Choroid plexus epithelial cell (primary cell): ENCODE data around the gene ERBIN.

Experiments used
- DNase-seq: peaks from one replicate; pipeline ENCODE4 v3.0.0-alpha.2; 2010; ENCODE audit warnings: low read depth
- H3K4me3 ChIP-seq: 2 replicates; pipeline ENCODE4 v1.5.1; 2011; ENCODE audit warnings: low read depth, mild to moderate bottlenecking, control low read depth, low read length, moderate library complexity
- TF ChIP-seq, protein P1 (sequence below): conservative IDR thresholded peaks from 2 replicates; pipeline ENCODE4 v1.5.1; 2011; ENCODE audit warnings: low read depth, mild to moderate bottlenecking, control low read depth, inconsistent platforms, low read length, moderate library complexity

Gene ERBIN

DNA sequence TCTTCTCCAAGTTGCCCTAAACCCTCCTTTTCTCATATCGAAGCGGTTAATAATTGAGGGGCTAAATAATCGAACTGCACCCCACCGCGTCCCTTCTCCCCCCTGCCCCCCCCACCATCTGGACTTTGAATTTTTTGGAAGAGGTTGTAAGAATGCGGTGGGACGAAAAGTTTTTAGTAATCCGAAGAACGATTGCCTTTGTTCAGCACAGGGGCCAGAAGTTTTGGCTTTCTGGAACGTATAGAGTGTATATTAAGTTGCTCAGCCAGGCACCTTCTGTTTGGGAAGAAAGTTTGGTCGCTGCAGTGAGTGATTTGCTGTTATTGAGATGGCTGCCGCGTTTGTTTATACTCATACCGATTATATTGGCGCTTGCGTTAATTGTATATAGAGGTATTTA is 518 bp downstream of the ERBIN start:
- peak; percentile 33 for DNase-seq
- TF ChIP-seq, protein P1, sequence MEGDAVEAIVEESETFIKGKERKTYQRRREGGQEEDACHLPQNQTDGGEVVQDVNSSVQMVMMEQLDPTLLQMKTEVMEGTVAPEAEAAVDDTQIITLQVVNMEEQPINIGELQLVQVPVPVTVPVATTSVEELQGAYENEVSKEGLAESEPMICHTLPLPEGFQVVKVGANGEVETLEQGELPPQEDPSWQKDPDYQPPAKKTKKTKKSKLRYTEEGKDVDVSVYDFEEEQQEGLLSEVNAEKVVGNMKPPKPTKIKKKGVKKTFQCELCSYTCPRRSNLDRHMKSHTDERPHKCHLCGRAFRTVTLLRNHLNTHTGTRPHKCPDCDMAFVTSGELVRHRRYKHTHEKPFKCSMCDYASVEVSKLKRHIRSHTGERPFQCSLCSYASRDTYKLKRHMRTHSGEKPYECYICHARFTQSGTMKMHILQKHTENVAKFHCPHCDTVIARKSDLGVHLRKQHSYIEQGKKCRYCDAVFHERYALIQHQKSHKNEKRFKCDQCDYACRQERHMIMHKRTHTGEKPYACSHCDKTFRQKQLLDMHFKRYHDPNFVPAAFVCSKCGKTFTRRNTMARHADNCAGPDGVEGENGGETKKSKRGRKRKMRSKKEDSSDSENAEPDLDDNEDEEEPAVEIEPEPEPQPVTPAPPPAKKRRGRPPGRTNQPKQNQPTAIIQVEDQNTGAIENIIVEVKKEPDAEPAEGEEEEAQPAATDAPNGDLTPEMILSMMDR = no peak

DNA sequence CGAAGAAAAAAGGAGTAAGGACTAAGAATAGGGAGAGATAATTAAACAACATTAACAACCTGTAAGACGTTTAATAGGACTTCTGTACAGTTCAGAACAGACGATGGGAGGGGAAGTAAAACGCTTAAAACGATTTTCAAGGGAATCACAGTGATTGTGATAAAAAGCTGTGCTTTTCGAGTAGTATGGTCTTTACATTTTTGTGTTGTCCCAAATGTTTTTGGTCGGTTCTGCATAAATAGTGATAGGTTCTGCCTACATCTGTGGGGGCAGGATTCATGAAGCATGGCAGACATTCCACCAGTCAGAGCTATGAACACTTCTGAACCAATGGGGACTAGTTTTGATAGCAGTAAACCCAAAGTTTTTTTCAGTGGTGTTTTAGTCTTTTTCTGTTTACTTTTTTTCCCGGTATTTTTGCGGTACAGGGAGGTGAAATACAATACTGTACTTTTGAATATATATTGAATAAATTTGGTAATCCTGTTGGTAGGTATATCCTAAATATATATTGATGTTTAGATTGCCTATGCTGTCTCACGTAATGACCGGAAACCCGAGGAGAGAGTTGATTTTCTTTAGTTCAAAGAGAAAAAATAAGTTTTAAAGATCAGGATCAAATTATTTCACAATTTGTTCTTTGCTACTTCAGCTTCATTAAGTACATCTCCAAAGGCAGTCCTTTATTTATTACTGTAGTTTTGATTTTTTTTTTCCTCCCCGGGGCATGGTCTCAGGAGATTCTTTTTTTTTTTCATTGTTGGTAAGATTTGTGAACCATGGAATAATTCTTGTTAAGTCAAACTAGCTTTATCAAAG is 1.3 kb downstream of the ERBIN start:
- peak overlapping the region; percentile 86 for H3K4me3 ChIP-seq
- DNase-seq = peak; percentile 81
- TF ChIP-seq, protein P1 = no peak

More for the DNA sequence above, 518 bp downstream of the ERBIN start:
- H3K4me3 ChIP-seq = peak overlapping the region; percentile 86

DNA sequence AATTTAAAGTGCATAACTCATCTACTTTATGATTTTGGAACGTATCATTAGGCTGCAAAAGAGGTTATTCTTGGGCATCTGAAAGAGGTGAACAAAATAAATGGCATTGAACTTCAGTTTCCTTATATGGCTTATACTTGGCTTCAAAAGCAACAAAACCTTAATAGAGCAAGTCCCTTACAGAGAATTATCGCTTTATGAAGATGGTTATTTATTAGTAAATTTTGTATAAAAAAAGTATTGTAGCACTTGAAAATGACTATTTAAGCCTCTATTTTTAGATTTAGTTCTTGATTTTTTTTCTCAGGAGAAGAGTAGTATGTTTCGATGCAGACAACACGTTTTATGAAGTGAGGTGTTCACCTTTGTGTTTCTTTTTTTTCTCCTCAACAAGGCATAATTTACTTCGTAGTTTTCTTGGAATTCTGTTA is 2.0 kb downstream of the ERBIN start:
- no peak for DNase-seq
- TF ChIP-seq, protein P1 = no peak
- H3K4me3 ChIP-seq = peak overlapping the region; percentile 86

DNA sequence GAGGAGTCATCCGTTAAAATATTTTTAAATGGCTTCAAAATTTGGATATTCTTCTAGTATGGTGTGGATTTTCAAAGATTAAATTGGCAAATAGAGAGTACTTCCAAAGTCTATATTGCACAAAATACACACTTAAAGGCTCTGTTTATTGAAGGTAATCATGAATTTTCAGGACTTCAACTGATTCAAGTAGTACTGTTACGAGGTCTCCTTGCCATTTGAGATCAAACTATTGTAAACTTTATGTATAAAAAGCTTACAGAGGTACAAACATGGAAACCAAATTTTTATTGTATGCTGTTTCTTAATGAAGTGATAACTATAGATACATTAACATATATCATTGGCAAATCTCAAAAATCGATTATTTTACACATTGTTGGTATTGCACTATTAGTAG is 2.5 kb downstream of the ERBIN start:
- TF ChIP-seq, protein P1 = no peak
- peak overlapping the region; percentile 86 for H3K4me3 ChIP-seq
- no peak for DNase-seq

DNA sequence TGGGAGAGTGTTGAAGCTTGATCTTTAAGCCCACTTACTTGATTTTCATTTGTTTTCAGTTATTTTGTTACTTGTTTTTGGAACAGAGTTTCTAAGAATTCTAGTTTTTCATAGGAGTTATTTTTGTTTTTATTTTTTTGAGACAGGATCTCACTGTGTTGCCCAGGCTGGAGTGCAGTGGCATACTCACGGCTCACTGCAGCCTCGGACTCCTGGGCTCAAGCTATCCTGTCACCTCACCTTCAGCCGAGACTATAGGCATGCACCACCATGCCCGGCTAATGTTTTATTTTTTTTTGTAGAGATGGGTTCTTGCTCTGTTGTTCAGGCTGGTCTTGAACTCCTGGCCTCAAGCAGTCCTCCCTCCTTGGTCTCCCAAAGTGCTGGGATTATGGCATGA is 6.3 kb downstream of the ERBIN start:
- no peak overlapping the region for H3K4me3 ChIP-seq
- TF ChIP-seq, protein P1 = no peak

DNA sequence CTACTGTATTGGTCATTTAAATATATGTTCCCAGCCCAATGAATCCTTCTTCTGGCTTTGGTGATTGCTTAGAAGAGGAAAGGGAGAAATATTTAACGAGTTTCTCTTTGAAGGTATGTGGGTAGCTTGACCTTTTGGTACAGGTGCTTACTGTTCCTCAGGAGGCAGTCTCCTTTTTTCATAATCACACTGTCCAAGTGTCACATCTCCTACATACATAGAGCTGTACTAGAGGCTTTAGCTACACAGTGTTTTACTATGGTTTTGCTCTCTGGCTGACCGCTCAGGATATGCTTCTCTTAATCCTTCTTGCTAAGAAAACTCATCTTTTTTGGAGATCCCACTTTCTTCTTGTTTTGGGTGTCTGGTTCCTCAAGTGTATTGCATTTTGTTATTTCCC is 6.9 kb downstream of the ERBIN start:
- TF ChIP-seq, protein P1 = no peak
- H3K4me3 ChIP-seq = no peak overlapping the region

More for the DNA sequence above, 6.3 kb downstream of the ERBIN start:
- DNase-seq = no peak

DNA sequence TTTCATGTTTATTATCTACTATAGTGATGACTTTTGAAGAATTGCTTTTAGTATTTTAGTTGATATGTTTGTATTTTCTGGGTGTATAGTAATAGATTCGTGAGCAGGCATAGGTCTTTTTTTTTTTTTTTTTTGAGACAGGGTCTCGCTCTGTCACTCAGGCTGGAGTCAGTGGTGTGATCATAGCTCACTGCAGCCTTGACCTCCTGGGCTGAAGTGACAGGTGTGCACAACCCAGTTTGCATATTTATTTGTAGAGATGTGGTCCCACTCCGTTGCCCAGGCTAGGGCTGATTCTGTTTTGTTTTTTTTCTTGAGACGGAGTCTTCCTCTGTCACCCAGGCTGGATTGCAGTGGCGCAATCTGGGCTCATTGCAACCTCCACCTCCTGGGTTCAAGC is 11.9 kb downstream of the ERBIN start:
- no peak for DNase-seq
- TF ChIP-seq, protein P1 = no peak
- no peak overlapping the region for H3K4me3 ChIP-seq

More for the DNA sequence above, 6.9 kb downstream of the ERBIN start:
- DNase-seq = no peak
